ENCODE measurements around the gene TBX4.

- no peak for TF ChIP-seq POLR2A (IDR thresholded peaks at IDR 0.05)
- TF ChIP-seq CTCF (IDR thresholded peaks at IDR 0.05) = no peak
Observed at GRCh38 chr17:61415374-61416210, 36.6 kb upstream of the TBX4 start.

Measured in thyroid gland (tissue), 4 donors.